Hypothalamus (tissue), 51 donors: ENCODE data around the gene MVK.
A peak's percentile ranks its signal among the peaks of the same experiment; 100 is the strongest.
"Not testable (repeated sequence)": the region's sequence is repeated elsewhere in the genome, so short reads cannot be mapped to it uniquely, and the experiment has no call there.

ENCODE experiments used
- DNase-seq, 51 donors: peaks; one replicate each; lab custom pipeline; 2025; lab: John Stamatoyannopoulos, UW

The MVK gene

DNA sequence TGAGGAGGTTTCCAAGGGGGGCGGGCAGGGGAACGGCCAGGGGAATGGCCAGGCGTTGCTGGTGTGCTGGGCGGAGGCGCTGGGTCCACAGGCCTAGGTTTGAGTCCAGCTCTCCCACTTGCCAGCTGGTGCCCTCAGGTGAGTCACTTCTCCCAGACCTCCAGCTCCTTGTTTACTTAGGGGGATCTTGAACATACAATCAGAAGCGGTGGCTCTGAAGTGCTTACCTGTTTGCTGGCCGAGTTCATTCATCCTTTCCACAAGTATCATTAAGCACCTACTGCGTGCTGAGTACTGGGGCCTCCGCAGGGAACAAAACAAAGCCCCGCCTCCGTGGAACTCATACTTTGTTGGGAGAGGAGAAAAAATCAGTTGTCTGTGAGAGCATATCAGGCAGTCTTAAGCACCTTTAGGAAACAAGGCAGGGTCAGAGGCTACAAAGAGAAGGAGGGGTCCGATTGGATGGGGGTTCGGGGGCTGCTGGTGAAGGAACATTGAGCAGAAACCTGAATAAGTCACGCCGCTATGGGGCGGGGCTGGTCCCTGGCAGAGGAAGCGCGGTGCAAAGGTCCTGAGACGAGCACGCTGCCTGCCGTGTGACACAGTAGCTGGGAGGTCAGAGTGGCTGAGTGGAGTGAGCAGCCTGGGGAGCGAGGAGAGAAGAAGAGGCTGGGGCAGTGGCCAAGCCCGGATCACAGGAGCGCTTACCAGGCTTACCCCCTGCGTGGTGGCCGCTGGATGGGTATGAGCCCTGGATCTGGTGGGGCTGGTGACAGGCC is 15.1 kb downstream of the MVK start:
- DNase-seq, result no peak

DNA sequence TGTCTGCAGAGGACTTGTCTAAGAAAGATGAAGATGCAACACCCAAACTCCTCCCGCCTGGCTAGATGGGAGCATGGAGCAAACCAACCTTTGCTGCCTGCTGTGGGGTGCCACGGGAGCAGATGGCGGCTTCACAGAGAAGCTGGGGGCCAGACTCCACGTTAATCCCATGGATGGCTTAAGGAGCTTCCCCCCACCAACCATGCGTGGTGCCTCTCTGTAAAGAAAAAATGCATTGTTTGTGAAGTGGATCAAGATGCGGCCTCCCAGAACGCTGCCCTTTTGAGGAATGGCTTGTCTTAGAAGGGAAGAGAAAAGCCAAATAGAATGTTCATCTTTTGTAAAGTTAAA is 15.6 kb downstream of the MVK start:
- DNase-seq, result no peak

DNA sequence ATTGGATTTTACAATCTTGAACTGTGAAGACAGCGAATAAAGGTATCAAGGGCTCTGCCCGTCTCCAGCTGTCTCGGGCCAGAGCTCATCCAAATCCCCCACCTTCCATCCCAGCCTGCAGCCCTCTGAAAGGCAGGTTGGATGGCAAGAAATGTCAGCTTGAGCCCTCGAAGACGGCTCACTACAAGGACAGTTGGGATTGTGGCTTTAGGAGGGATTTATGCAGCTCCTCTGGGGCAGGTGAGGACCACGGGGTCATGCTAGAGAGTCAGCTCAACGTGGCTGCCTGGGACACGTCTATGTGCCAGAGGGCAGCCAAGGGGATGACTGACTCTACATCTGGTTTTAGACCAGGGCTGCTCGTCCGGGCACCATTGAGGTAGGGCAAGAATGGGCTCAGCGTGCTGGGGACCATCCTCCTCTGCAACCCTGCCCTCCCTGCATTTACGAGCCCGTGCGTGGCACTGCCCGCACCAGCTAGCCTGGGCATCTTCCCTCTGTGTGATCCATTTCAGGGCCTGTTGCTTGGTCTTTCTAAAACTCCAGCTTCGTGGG is 16.2 kb downstream of the MVK start:
- no peak for DNase-seq

DNA sequence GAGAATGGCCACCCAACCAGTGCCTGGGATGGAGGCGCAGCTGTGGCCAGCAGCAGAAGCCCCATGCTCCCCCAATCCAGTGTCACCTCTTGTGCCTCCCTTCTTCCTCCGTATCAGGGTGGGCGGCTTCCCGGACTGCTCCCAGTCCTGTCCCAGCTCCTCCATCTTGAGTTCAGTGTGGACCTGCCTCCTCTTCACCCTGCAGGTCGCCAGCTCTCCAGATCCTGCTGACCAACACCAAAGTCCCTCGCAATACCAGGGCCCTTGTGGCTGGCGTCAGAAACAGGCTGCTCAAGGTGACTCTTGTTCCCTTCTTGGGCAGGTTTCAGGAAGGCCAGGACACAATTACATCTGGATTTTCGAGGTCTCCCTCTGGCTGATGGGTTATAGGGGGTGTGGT is 17.0 kb downstream of the MVK start:
- DNase-seq, result no peak

DNA sequence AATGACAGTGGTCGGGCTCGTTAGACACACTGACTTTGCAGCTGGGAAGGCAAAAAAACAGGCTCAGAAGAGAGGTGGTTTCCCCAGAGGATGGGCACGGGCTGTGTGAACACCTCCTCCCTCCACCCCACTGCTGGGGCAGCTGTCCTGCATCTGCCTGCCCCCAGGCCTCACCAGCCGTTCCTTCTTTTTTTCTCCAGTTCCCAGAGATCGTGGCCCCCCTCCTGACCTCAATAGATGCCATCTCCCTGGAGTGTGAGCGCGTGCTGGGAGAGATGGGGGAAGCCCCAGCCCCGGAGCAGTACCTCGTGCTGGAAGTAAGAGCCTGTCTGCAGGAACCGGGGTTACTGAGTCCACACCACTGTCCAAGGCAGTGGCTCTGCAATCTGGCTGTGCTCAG is 17.4 kb downstream of the MVK start:
- DNase-seq, result no peak

DNA sequence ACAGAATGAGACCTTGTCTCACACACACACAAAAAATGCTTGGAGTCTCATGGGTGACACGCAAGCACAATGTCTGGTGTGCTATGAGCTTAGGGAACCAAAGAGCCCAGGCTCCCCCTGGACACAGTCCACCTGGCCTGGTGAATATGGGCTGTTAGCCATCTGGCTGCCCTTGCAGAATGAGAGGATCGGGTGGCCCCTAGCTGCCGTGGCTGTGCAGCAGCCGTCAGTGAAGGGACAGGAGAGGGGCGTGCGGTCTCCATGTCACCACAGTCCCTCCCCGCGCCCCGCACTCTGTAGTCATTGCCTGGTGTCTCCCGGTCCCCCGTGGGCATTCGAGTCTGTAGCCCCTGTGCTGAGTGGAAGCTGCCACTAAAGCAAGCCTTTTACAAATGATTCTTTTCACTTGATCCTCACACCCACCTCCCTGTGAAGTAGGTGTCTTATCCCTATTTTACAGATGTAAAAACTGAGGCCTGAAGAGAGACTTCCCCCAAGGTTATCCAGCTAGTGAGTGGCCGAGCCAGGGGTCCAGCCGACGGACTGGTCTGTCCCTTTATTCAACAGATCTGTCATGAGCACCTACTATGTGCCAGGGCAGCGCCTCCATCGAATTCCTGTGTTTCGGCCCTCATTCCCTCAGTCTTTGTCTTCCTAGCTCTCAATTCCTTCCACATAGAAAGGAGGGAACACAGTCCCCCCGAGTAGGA is 18.8 kb downstream of the MVK start:
- DNase-seq, result peak in 4 of 51 donors; percentile 13 to 38 (median 17)

DNA sequence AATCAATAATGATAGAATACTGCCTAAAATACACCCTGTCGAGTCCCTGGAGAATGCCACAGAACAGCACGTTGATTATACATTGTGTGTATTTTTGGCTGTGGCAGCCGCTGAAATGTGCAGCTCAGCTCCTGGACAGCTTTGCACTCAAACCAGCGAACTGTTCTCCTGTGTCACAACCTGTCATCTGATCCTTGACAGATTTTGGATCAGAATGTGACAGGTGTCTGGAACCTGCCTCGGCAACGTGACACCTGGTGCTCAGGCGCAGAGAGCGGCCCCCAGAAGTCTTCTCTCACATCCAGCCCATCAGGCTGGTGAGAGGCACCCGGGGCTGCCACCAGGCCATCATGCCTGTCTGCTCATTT is 19.3 kb downstream of the MVK start:
- DNase-seq, result no peak

DNA sequence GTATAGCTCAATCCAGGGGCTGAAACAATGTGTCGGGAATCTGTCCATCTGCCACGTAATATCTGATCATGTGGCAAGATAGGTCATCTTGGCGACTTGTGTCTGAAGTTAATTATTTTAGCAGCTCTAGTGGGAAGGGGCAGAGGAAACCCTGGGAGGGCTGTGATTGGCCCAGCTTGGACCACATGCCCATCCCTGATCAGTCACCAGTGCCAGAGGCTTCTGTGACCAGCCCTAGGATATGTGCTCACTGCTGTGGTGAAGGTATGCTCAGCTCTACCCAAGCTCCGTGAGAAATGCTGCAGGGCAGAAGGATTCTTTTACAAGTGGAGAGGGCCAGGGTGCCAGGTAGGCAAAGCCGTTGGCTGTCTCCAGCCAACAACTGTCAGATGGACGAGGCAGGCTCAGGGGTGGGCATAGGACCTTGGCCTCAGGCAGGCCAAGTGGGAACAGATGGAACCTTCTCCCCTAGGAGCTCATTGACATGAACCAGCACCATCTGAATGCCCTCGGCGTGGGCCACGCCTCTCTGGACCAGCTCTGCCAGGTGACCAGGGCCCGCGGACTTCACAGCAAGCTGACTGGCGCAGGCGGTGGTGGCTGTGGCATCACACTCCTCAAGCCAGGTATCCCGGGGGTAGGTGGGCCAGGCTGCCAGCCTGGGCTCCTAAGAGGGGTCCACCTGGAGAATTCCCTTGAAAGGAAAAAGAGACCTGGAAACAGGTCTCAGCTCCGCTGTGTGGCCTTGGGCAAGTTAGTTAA is 21.1 kb downstream of the MVK start:
- no peak for DNase-seq

DNA sequence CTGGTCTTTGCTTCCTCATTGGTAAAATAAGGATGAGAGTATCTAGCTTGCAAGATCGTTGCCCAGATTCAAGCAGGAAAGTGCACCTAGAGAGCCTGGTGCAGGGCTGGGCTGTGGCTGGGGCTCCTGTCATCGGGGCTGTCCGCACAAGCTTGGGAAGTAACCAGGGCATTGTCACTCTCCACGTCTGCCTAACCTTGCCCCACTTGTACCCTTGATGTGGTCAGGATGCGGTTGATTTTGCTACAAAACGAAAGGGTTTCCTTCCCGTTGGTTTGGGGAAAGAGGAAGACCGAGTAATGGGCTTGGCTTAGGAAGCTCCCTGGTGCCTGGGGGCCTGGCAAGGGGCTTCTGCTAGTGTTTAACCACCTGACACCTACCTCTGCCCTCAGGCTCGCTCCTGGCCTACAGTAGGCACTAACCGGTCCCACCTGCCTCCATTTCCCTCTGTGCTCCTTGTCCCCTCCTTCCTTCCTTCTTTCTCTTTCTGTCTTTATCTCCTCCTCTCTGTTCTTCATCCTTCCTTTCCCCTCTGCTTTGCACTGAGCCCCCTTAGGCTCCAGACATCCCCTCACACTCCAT is 21.8 kb downstream of the MVK start:
- DNase-seq, result no peak

DNA sequence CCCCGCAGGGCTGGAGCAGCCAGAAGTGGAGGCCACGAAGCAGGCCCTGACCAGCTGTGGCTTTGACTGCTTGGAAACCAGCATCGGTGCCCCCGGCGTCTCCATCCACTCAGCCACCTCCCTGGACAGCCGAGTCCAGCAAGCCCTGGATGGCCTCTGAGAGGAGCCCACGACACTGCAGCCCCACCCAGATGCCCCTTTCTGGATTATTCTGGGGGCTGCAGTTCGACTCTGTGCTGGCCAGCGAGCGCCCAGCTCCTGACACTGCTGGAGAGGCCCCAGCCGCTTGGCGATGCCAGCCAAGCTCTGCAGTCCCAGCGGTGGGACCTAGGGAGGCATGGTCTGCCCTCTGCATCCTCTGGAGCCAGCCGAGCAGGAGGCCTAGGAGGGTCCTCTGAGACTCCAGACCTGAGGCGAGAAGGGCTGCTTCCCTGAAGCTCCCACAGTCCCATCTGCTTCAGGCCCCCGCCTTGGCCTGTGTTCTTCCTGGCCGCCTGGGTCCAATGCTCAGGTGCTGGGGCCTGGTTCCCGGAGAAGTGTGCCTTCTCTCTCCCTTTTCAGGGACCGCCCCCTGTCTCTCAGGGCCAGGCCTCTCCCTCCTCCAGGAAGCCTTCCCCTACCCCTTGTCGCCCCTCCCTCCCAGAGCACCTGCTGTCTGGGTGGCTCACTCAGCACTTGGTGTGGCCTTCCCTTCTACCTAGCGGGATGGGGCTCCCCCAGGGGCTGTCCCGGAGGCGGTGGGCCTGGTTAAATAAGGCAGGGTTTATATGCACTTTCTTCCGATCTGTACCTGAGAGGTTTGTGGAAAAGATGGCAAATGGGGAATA is 23.0 kb downstream of the MVK start:
- no peak for DNase-seq

DNA sequence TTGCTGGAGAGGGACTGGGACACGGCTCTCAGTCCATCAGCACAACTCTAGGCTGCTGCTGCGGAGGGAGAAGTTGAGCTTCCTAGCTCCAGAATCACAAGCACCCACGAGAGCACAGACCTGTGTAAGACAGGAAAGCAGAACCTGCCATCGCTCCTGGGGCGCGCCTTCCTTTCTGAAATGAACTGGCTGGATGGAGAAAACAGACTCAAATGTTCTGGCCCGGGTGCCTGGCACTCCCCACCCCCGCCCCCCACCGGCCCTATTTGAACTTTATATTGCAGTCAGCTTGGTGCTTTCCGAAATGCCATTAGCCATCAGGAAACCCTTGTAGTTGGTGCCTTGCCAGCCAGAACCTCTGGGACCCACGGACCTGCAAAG is 23.8 kb downstream of the MVK start:
- DNase-seq, result peak in 1 of 51 donors; percentile 52

DNA sequence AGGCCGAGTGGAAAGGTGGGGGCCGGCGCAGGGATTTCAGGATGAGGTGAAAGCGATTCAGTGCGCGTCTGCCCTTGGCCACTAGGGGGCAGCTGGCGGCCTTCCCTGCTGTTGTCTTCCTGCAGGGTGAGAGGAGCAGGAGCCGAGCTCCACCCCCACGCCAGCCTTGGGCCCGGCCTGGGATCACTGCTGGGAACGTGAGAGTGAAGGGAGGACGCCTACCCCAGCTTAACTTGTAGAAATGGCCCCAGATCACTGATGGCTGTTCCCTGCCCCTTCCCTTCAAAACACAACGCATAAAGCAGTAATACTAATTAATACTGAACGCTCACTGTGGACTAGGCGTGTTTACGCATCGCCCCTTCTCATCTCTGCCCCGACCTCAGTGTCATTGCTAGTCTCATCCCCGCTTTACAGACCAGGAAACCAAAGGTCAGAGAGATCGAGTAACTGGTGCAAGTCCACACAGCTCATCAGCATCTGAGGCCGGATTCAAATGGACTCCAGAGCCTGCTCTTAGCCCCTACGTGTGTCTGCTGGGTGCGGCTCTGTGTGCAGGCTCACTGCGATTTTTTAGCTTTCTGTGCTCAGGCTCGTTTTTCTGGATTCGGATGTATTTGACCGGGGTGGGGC is 24.3 kb downstream of the MVK start:
- DNase-seq, result peak; percentile 22 to 93 (median 77)

DNA sequence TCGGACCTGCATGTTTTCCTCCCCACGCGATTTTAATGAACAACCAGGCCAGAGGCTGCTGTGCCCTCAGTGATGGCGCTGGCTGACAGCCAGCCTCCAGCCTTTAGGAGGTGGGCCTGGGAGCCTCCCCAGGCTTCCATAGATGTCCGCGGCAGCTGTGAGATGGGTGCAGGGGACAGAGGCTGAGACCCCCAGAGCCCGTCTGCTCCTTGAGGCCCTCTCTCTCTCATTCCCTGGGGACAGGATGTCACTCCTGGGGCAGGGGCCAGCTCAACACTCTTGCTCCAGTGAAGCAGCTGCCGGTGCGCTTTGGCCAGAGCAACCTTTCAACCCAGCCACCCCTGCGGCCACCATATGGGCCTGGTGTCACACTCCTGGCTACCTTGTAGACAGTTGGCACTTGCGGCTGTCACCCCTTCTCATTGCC is 24.8 kb downstream of the MVK start:
- peak in 1 of 51 donors; percentile 22 for DNase-seq

DNA sequence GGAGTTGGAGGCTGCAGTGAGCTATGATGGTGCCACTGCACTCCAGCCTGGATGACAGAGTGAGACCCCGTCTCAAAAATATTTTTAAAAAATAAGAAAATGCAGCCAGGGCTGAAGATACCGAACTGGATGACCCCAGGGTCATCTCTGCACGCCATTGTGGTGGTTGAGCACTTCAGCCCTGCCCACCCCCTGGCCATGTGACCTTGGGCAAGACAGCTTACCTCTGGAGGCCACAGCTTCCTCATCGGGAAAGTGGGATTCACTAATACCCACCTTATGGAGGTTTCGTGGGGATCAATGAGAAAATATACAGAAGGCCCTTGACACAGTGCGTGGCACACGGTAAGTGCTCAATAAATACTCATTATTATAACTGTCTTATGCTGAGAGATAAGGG is 25.5 kb downstream of the MVK start:
- DNase-seq, result no peak

DNA sequence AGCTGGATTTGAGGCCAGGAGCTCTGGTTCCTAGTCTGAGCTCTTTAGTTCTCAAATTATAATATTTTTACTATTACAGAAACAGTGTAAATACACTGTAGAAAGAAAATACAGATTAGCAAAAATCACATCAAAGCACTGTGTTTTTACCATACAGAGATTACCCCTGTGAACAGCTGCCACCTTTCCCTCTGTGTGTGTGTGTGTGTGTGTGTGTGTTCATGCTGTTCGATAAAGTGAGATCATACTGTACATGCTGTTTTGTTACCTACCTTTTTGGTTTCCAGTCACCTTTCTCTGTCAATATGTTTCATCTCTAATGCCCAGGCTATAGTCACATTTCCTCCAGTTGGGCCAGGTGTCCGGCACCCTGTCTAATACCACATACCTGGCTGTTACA is 26.9 kb downstream of the MVK start:
- DNase-seq, result no peak

DNA sequence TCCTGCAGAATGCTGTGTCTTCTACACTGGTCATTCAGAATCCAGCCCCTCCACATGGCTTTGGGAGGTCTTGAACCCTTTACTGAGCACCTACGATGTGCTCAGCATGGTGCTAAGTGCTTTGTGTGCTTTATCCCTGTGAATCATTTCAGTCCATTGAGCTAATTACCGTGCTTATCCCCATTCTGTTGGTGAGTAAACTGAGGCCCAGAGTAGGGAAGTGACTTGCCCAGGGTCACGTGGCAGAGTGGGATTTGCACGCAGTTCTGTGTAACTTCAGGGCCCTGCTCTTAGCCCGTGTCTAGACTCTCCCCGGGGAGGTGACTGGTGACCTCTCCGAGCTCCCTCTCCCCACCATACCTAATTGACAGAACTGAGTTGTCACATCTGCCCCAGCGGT is 27.4 kb downstream of the MVK start:
- DNase-seq, result no peak

DNA sequence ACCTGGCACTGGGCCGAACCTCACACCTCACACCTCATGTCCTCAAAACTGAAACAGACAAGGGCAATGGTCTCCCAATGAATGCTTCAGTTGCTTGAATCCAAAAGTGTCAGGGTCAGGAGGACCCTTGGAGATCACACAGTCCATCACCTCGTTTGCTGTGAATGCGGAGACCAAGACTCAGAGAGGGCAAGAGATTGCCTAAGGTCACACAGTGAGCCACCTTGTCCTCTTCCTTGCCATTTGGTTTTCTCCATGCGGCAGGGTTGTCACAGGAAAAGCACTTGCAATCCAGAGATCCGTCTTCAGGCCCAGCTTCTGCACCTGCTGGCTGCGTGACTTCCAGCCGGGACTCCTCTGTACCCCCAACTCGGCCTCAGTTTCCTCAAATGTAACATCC is 28.0 kb downstream of the MVK start:
- DNase-seq, result no peak

DNA sequence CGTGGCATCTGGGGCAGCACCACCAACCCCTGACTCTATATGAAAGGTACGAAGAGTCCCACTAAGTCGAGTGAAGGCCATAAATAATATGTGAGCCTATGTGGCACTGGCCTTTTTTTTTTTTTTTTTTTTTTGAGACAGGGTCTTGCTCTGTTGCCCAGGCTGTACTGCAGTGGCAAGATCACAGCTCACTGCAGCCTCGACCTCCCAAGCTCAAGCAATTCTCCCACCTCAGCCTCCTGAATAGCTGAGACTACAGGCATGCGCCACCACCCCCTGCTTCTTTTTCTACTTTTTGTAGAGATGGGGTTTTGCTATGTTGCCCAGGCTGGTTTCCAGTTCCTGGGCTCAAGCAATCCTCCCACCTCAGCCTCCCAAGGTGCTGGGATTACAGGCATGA is 28.5 kb downstream of the MVK start:
- not testable (repeated sequence) for DNase-seq

DNA sequence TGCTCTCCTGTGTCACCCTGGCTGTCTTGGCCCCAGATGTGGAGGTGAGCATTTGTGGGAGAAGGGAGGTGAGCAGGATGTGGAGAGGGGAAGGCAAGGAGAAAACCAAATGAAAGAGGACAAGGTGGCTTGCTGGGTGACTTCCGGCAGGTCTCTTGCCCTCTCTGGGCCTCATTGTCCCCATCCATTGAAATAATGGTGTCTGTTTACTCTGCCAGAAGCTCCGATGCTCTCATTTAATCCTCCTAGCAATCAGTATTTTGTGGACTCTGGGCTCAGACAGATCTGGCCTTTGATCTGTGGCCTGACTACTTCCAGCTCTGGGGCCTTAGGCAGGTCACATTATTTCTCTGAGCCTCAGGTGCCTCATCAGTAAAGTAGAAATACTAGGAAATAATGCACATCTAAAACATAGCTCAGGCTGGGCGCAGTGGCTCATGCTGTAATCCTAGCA is 30.6 kb downstream of the MVK start:
- no peak for DNase-seq

DNA sequence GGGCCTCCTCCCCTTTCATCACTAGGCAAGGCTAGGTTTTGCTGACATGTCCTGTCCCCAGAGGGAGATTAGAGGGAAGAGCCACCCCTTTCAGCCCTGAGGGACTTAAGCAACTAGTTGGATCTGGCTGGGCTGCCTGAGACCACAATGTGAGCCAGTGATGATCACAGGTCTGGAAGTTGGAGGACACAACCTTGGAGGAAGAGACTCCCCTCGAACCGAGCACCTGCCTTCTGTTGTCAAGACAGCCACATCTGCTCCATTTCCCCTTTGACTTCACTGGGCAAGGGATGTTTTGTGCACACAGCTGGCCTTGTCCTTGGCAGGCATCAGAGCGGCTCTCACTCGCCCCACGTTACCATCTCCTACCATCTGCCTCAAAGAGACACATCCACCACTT is 31.4 kb downstream of the MVK start:
- peak in 1 of 51 donors; percentile 21 for DNase-seq
